IPS-NIHi7 (cell line): ENCODE measurements around the gene RGMA.

Source experiments
- DNase-seq: peaks from one replicate; pipeline ENCODE4 v3.0.0; 2012; ENCODE audit warnings: mixed read lengths; ENCODE audit errors: extremely low spot score

The RGMA gene

DNA sequence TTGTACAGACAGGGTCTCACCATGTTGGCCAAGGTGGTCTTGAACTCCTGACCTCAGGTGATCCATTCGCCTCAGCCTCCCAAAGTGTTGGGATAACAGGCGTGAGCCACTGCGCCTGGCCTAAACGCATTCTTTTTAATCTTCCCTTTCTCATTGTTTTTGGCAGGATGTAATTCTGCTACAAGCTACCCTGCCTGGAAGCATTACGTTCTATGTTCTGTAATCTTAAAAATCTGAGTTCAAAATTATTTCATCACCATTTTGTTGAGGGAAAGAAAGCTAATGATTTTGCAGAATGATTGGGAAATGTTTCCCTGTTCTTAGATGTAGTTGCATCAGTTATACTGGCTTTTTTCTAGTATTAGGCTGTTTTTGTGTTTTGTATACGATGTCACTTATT, 71.5 kb downstream of the RGMA start:
- no peak for DNase-seq

- no peak for DNase-seq
These were observed 76.2 kb downstream of the RGMA start for GRCh38 chr15:93012786-93013185.

GRCh38 chr15:93007994-93008393, 81.0 kb downstream of the RGMA start:
- DNase-seq, result no peak

GRCh38 chr15:93005133-93005532, 83.9 kb downstream of the RGMA start:
- DNase-seq, result no peak

GRCh38 chr15:93001881-93002280, 87.1 kb downstream of the RGMA start:
- no peak for DNase-seq

DNA sequence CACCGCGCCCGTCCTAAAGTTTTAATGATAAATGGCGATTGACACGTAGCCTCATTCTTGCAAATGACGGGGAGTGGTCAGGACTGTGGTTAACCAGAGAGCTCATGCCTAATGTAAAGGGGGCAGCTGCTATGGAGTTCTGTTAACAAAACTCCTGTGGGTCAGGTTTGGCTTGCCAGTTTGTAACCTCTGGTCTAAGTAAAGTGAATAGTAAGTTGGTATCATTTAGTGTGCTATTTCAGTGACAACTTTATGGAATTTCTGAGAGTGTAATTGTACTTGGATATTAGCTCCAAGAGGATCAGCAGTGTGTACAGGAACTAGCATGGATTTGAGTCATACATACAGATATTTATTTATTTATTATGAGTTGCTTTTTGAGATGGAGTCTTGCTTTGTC, 87.9 kb downstream of the RGMA start:
- DNase-seq, result no peak

- DNase-seq, result no peak
These were observed 91.2 kb downstream of the RGMA start for GRCh38 chr15:92997821-92998220.

- no peak for DNase-seq
These were observed 96.3 kb downstream of the RGMA start for GRCh38 chr15:92992720-92993119.

DNA sequence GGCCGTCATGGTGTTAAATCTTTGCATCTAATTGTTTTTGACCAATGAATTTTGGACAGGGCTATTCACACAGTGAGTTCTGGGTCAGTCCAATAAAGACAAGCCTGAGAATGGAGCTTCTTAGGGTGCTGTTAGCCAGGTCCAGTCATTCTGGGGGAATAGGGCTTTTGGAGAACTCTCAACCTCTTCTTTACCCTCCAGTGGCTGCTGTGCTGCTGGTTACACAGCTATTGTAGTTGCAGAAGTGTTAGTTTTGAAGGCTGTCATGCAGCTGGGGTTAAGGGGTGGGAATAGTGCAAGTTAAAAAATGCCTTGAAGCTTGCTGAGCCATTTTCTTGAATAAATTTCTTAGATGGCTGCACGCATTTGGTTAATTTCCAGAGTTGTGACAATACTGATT, 99.0 kb downstream of the RGMA start:
- DNase-seq, result no peak

GRCh38 chr15:92989470-92989869, 99.5 kb downstream of the RGMA start:
- DNase-seq, result no peak
